Measurements from ENCODE around the gene STXBP6.

DNA sequence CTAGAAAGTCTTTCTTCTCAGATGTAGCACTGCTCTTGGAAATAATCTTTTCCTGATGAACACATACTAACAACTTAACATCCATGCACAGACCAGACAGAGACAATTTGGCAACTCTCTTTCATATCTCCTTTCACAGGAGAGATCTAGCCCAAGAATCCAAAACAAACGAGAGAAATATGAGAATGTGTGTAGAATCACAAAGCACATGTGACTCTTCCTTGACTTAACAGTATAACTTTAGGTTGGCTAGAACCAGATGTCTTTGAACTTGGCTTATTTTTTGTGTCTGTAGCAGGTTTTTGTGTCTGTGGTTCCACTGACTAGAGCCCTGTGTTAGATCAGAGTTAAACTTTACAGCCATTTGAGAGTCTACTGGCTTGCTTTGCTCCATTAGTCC is 114.2 kb downstream of the STXBP6 start:
- TF ChIP-seq, protein P1, sequence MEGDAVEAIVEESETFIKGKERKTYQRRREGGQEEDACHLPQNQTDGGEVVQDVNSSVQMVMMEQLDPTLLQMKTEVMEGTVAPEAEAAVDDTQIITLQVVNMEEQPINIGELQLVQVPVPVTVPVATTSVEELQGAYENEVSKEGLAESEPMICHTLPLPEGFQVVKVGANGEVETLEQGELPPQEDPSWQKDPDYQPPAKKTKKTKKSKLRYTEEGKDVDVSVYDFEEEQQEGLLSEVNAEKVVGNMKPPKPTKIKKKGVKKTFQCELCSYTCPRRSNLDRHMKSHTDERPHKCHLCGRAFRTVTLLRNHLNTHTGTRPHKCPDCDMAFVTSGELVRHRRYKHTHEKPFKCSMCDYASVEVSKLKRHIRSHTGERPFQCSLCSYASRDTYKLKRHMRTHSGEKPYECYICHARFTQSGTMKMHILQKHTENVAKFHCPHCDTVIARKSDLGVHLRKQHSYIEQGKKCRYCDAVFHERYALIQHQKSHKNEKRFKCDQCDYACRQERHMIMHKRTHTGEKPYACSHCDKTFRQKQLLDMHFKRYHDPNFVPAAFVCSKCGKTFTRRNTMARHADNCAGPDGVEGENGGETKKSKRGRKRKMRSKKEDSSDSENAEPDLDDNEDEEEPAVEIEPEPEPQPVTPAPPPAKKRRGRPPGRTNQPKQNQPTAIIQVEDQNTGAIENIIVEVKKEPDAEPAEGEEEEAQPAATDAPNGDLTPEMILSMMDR (conservative IDR thresholded peaks at IDR 0.05) = no peak
- TF ChIP-seq EZH2 (IDR thresholded peaks at IDR 0.05; ENCODE audit: low read depth) = no peak

Data from PC-9 (cell line).